Urinary bladder (tissue), 4 donors: ENCODE data around the gene CRTAC1. TPM values are rescaled to one million over a fixed set of nuclear protein-coding genes. Genes with fewer than 3 reads are reported as not detected.

Experiments
- DNase-seq: peaks from one replicate; pipeline ENCODE4 v3.0.0-alpha.2; 2015; ENCODE audit errors: extremely low spot score
- H3K27ac ChIP-seq: one replicate; pipeline ENCODE4 v1.5.1; 2013; ENCODE audit warnings: low read depth, mild to moderate bottlenecking, moderate library complexity
- H3K36me3 ChIP-seq: one replicate; pipeline ENCODE4 v1.6.1; 2013; ENCODE audit warnings: mild to moderate bottlenecking, moderate library complexity; ENCODE audit not compliant: insufficient read depth
- H3K4me1 ChIP-seq: one replicate; pipeline ENCODE4 v1.6.1; 2013; ENCODE audit warnings: mild to moderate bottlenecking, moderate library complexity; ENCODE audit not compliant: insufficient read depth
- H3K4me3 ChIP-seq: one replicate; pipeline ENCODE4 v1.5.1; 2013; ENCODE audit warnings: low read depth, low read length
- WGBS: extraction: QIAGEN DNeasy Blood & Tissue Kit; methylation state at CpG from one replicate; pipeline ENCODE4 v1.1.7; 2013; 5-methylcytosine and 5-hydroxymethylcytosine counted together
- polyA plus RNA-seq: library from polyadenylated mRNA; stranded (reverse); fragments of 200-250 nt; gene quantifications from one replicate; pipeline ENCODE4 v1.2.3, GENCODE V29; 2013
- total RNA-seq: library from RNA; depleted of rRNA; stranded (reverse); fragments of >200 nt; gene quantifications from one replicate; pipeline ENCODE4 v1.2.3, GENCODE V29; 2014
- donor health status: healthy with polysubstance abuse.
- donor health status: healthy.

Gene CRTAC1
- total and polyA plus RNA-seq, 2 donors: 3.7 to 7.5 TPM

- WGBS: 85% methylated on average over 11 of the region's 11 CpGs
Observed at GRCh38 chr10:97904576-97904975, 125.8 kb downstream of the CRTAC1 start.

GRCh38 chr10:97904018-97904381, 126.4 kb downstream of the CRTAC1 start:
- no peak for DNase-seq
- no peaks in the 10 kb centered on the region for H3K4me1 ChIP-seq
- H3K27ac ChIP-seq: no peak overlapping the region
- no peak overlapping the region for H3K4me3 ChIP-seq
- 53% methylated on average over 5 of the region's 5 CpGs for WGBS
- H3K36me3 ChIP-seq: no peaks in the 10 kb centered on the region

More at GRCh38 chr10:97904576-97904975, 125.8 kb downstream of the CRTAC1 start:
- Histone ChIP-seq H3K4me1 (no peaks in the 10 kb centered on the region), H3K4me3 (no peak overlapping the region), H3K27ac (no peak overlapping the region), H3K36me3 (no peaks in the 10 kb centered on the region)
- DNase-seq: no peak

- no peaks in the 10 kb centered on the region for H3K36me3 ChIP-seq
- 61% methylated on average over 9 of the region's 9 CpGs for WGBS
- no peak overlapping the region for H3K4me3 ChIP-seq
- no peaks in the 10 kb centered on the region for H3K4me1 ChIP-seq
- no peak for DNase-seq
- H3K27ac ChIP-seq: no peak overlapping the region
Observed at GRCh38 chr10:97903128-97904017, 127.0 kb downstream of the CRTAC1 start.

GRCh38 chr10:97901381-97901780, 129.0 kb downstream of the CRTAC1 start:
- DNase-seq: no peak
- no peak overlapping the region for H3K4me3 ChIP-seq
- no peaks in the 10 kb centered on the region for H3K36me3 ChIP-seq
- no peaks in the 10 kb centered on the region for H3K4me1 ChIP-seq
- H3K27ac ChIP-seq: no peak overlapping the region
- 86% methylated on average over 12 of the region's 12 CpGs for WGBS

GRCh38 chr10:97898429-97898828, 132.0 kb downstream of the CRTAC1 start:
- H3K4me3 ChIP-seq: no peak overlapping the region
- H3K27ac ChIP-seq: no peak overlapping the region
- DNase-seq: no peak
- no peaks in the 10 kb centered on the region for H3K4me1 ChIP-seq
- 20% methylated on average over 4 of the region's 4 CpGs for WGBS
- H3K36me3 ChIP-seq: no peaks in the 10 kb centered on the region

GRCh38 chr10:97896756-97897358, 133.6 kb downstream of the CRTAC1 start:
- DNase-seq: no peak
- no peak overlapping the region for H3K4me3 ChIP-seq
- no peak overlapping the region for H3K27ac ChIP-seq
- WGBS: 92% methylated on average over 13 of the region's 13 CpGs
- no peaks in the 10 kb centered on the region for H3K4me1 ChIP-seq
- no peaks in the 10 kb centered on the region for H3K36me3 ChIP-seq

- WGBS: 64% methylated on average over 9 of the region's 9 CpGs
- DNase-seq: no peak
- Histone ChIP-seq H3K4me3 (no peak overlapping the region), H3K4me1 (no peaks in the 10 kb centered on the region), H3K36me3 (no peaks in the 10 kb centered on the region), H3K27ac (no peak overlapping the region)
Observed at GRCh38 chr10:97895915-97896314, 134.5 kb downstream of the CRTAC1 start.

GRCh38 chr10:97895084-97895483, 135.3 kb downstream of the CRTAC1 start:
- DNase-seq: no peak
- 89% methylated on average over 13 of the region's 13 CpGs for WGBS
- no peak overlapping the region for H3K4me3 ChIP-seq

GRCh38 chr10:97894092-97894491, 136.3 kb downstream of the CRTAC1 start:
- H3K4me1 ChIP-seq: no peaks in the 10 kb centered on the region
- no peak overlapping the region for H3K27ac ChIP-seq
- no peak overlapping the region for H3K4me3 ChIP-seq
- DNase-seq: no peak
- no peaks in the 10 kb centered on the region for H3K36me3 ChIP-seq
- 76% methylated on average over 3 of the region's 3 CpGs for WGBS

More at GRCh38 chr10:97895084-97895483, 135.3 kb downstream of the CRTAC1 start:
- no peaks in the 10 kb centered on the region for H3K4me1 ChIP-seq
- no peaks in the 10 kb centered on the region for H3K36me3 ChIP-seq
- H3K27ac ChIP-seq: no peak overlapping the region

- H3K4me3 ChIP-seq: no peak overlapping the region
- no peak overlapping the region for H3K27ac ChIP-seq
- 63% methylated on average over 2 of the region's 2 CpGs for WGBS
- no peaks in the 10 kb centered on the region for H3K4me1 ChIP-seq
- no peaks in the 10 kb centered on the region for H3K36me3 ChIP-seq
- DNase-seq: no peak
Observed at GRCh38 chr10:97892939-97893338, 137.5 kb downstream of the CRTAC1 start.

- no peaks in the 10 kb centered on the region for H3K4me1 ChIP-seq
- no peaks in the 10 kb centered on the region for H3K36me3 ChIP-seq
- no peak for DNase-seq
- H3K4me3 ChIP-seq: no peak overlapping the region
- no peak overlapping the region for H3K27ac ChIP-seq
- WGBS: 80% methylated on average over 2 of the region's 2 CpGs
Observed at GRCh38 chr10:97892506-97892905, 137.9 kb downstream of the CRTAC1 start.

- Histone ChIP-seq H3K27ac (no peak overlapping the region), H3K4me3 (no peak overlapping the region), H3K4me1 (no peaks in the 10 kb centered on the region), H3K36me3 (no peaks in the 10 kb centered on the region)
- 74% methylated on average over 17 of the region's 17 CpGs for WGBS
- no peak for DNase-seq
Observed at GRCh38 chr10:97891497-97892167, 138.8 kb downstream of the CRTAC1 start.

GRCh38 chr10:97889461-97890265, 140.8 kb downstream of the CRTAC1 start:
- no peak overlapping the region for H3K4me3 ChIP-seq
- 47% methylated on average over 18 of the region's 18 CpGs for WGBS
- no peaks in the 10 kb centered on the region for H3K36me3 ChIP-seq
- DNase-seq: no peak
- H3K27ac ChIP-seq: no peak overlapping the region
- H3K4me1 ChIP-seq: no peaks in the 10 kb centered on the region
